DMS53 (cell line): ENCODE data around the gene COQ2.
A peak's percentile ranks its signal among the peaks of the same experiment; 100 is the strongest.
"Not testable (repeated sequence)": the region's sequence is repeated elsewhere in the genome, so short reads cannot be mapped to it uniquely, and the experiment has no call there.

ENCODE experiments used
- DNase-seq: peaks from one replicate; lab custom pipeline; 2025; lab: John Stamatoyannopoulos, UW

The COQ2 gene, protein sequence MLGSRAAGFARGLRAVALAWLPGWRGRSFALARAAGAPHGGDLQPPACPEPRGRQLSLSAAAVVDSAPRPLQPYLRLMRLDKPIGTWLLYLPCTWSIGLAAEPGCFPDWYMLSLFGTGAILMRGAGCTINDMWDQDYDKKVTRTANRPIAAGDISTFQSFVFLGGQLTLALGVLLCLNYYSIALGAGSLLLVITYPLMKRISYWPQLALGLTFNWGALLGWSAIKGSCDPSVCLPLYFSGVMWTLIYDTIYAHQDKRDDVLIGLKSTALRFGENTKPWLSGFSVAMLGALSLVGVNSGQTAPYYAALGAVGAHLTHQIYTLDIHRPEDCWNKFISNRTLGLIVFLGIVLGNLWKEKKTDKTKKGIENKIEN

DNA sequence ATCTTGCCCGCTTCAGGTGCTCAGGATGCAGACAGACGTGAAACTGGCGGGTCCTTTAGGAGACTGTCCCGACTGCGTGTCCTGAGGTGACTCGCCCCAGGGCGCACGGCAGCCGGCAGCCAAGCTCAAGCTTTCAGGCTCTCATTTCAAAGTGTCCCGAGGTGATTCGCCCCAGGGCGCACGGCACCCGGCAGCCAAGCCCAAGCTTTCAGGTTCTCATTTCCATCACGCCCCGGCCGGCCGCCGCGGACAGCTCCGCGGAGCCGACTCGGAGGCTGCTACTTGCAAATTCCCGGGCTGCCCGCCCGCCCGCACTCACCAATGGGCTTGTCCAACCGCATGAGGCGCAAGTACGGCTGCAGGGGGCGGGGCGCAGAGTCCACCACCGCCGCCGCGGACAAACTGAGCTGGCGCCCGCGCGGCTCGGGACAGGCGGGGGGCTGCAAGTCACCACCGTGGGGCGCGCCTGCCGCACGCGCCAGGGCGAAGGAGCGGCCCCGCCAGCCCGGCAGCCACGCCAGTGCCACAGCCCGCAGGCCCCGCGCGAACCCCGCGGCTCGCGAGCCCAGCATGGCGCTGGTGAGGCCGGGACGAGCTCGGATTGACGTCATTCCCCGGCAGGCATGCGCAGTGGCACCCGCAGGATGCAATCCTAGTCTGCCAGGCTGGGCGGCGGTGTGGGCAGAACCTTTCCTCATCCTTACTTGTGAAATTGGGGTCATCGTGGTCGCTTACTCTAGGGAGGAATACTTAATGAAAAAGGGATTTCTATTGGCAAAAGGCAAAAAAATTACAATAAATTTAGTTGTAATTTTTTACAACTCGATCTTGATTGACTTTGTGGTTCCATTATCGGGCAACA lies at the start of gene COQ2:
Gene COQ2, minus strand, starts transcription at position 606 of the 862 bp plus-strand sequence. Its CDS starts 34 bp downstream, at position 572.
- peak; percentile 94 for DNase-seq

DNA sequence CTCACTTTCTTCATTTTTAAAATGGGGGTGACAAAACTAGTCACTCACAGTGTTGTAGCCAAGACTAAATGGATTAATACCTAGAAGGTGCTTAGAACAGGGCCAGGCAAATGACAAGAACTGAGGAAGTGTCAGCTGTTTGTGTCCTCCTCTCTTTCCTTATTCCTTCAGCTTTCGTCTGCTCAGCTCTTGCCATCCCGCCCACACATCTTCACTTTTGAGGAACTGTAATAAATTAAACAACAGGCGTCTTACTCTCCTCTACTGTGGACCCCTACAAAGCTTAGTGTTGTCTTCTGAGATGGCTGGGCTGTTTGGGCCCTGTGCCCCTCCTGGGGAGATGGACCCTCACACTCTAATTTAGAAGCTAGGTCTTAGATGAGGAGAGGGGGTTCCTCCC lies 47.4 kb upstream of the COQ2 start:
- no peak for DNase-seq

DNA sequence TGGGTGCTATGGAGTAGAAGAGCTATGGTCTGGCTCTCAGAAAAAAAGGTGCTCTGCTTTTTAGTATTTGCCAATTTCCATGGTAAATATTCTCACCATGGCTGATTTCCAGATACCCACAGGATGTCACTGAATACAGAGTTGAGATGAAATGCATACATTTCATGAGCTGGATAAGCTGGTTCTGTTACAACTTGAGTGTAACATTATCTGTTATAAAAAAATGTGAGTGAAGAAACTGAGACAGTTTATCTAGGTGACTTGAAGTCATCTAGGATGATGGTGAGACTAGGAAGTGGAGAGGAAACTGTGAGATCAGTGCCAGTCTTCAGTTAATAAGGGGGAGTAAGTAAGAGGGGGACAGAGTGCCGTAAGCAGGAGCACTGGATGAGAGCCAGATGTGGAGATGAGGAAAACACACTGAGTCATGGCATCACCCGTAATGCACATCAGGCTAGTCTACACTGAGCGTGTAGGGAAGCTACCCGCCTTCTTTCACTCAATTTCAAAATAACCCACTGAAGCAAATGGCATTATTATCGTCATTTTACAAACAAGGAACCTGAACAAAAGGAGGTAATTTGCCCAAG lies 45.0 kb upstream of the COQ2 start:
- no peak for DNase-seq

DNA sequence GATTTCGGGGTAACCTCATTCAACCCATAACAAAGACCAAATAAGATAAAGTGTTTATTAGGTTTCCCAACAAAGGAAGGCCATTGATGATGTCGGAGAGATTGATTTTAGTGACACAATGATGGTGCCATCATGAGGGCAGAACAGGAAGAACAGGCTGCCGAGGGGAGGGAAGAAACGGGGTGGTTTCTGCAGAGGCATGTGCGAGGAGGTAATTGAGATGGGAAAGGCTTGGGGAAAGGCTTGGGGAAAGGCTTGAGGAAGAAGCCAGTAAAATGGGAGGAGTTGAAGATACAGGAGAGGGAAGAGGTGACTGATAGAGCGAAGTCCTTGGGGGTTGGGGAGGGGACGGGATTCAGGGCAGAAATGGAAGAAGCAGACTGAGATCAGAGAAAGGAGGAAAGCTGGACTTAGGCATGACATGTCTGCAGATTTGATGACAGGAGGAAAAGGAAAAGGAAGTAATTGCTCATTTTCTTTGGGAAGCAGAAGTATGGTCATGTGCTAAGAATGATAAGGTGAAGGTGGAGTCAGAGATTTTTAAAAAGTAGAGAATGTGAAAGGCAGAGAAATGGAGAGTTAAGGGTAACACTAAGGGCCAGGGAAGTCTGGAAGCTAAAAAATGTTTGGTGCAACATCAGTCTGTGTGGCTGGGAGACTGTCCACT lies 44.1 kb upstream of the COQ2 start:
- DNase-seq = no peak

DNA sequence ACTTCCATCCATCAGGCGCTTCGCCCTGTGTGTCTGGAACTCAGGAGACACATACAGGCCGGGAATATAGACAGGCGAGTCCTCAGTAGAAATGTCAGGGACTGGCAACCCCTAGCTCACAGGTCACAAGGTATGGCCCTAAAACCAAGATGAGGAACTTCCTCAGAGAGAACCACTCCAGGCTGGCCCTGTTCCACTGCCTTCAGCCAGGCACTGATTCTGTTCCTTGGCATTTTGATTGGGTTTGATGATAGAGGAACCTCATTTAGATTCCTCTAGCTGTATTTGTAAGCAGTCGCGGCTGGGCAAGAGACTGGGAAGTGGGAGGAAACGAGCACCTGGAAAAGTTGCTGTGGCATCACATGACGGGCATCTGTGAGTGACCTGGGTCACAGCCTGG lies 41.9 kb upstream of the COQ2 start:
- no peak for DNase-seq

DNA sequence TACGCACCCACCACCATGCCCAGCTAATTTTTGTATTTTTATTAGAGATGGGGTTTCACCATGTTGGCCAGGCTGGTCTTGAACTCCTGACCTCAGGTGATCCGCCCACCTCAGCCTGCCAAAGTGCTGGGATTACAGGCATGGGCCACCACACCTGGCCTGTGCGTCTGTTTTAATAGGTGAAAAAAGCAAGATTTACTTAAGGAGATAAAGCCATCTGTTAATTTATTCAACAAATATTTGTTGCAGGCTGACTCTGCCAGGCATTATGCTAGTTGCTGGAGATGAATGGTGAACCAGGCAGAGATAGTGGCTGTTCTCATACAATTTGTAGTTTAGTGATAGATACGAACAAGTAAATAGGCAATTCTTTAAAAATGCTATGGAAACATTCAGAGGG lies 40.7 kb upstream of the COQ2 start:
- DNase-seq = not testable (repeated sequence)

DNA sequence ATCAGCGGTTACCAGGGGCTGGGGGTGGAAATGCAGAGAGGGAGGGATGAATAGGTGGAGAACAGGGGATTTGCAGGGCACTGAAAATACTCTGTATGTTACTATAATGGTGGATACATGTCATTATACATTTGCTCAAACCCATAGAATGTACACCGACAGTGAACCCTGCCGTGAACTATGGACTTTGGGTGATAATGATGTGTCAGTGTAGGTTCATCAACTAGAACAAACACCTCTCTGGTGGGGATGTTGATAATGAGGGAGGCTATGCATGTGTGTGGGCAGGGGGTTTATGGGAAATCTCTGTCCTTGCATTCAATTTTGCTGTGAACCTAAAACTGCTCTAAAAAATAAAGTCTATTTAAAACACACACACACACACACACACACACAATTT lies 38.5 kb upstream of the COQ2 start:
- DNase-seq = no peak

DNA sequence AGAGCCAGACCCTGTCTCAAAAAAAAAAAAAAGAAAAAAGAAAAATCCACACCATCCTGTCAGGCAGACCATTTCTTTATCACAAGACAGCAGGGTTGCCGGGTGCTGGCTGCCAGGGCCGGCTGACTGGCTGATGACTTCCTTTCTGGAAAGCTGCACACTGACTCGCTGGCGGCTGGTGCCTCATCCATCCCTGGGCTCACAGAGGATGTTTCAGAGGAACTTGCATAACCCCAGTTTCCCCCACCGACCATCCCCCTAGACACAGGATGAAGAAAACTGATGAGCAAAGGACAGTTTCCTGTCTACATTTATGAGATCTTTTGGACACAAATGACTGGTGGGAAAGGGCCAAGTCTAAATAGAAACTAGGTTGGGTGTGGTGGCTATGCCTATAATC lies 36.0 kb upstream of the COQ2 start:
- no peak for DNase-seq

DNA sequence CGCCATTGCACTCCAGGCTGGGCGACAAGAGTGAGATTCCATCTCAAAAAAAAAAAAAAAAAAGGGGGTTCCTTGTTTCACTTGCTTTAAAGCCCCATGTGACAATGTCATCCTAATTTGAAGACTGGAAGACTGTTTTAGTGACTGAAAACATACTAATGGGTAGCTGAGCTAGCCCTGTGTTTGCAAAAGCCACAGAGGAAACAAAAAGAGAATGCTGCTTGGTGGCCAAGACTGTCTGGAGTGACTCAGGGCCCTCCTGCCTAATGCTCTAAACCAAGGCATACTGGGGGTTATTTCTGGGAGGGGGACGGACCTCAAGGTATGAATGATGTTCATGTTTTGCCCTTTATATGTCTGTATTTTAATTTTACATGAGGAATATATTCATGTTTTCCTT lies 34.1 kb upstream of the COQ2 start:
- no peak for DNase-seq

DNA sequence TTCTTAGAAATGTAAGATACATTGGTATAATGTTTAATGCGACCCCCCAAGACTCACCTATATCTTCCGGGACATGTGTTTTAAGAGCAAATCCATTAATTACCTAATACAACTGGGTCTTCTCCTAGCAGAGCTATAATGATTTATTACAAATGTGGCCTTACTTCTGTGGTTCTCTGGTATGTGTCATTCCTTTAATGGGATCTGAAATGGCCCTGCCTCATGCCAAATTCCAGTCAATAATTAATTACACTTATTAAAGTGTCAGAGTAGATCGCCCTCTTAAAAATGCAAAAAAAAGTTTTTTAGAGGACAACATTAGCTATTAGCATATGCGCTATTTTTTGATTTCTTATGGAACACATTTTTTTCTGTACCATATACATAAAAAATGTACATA lies 33.1 kb upstream of the COQ2 start:
- DNase-seq = no peak

DNA sequence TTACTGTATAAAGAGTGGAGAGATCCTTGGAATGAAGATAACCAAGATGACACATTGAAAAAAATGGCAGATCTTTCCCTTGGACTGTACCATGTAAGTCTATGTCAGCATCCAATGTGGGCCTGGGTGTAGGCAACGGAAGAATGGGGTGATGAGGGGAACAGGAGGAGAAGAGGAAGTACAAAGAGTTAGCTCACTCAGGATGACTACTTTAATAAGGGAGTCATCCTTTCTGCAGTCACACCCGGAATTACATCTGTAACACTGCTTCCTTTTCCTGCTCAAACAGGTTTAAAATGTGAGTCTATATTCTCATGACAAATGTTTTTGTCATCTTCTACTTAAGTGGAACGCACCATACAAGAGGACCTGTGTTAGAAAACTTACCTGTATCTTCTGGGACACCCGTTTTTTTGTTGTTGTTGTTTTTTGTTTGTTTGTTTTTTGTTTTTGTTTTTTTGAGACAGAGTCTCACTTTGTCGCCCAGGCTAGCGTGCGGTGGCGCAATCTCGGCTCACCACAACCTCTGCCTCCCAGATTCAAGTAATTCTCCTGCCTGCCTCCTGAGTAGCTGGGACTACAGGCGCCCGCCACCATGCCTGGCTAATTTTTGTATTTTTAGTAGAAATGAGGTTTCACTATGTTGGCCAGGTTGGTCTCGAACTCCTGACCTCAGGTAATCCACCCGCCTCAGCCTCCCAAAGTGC lies 32.0 kb upstream of the COQ2 start:
- no peak for DNase-seq

DNA sequence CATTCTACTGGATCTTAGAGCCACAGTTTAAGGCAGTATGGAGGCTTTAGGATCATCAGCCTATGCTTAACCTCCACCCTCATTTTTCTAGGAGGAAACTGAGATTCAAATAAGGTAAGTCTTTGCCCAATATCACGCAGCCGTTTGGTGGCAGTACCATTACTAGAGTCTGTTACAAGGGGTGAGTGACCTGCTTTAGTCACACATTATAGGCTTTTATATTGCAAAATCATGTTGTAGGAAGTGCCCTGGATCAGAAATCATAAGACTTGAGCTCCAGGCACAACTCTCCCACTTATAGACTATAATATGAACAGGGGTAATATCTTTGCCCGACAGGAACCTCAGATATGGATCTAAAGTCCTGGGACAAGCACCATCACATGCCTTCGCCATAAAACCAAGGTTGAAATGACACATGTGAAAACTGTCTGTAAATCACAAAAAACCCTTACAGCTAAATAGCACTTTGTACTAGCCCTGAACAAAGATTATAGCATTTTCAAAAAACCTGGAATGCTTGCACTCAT lies 30.8 kb upstream of the COQ2 start:
- no peak for DNase-seq

DNA sequence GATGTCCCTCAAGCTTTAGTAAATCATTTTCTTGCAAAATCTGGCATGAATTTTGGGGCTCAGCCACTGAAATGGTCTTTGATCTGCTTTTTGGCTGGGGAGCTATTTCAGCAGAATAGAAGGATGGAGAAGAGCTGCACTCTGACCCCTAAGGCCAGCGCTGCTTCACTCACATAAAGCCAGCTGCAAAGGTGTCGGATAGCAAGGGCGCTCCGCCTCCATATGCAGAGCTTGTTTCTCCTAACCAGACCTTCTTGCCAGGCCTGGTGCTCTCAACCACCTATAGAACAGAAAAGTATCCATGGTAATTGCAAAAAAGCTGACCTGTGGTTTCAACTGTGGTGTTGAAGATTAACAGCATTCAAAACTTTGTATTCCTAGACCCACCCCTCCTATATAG lies 24.1 kb upstream of the COQ2 start:
- DNase-seq = no peak

DNA sequence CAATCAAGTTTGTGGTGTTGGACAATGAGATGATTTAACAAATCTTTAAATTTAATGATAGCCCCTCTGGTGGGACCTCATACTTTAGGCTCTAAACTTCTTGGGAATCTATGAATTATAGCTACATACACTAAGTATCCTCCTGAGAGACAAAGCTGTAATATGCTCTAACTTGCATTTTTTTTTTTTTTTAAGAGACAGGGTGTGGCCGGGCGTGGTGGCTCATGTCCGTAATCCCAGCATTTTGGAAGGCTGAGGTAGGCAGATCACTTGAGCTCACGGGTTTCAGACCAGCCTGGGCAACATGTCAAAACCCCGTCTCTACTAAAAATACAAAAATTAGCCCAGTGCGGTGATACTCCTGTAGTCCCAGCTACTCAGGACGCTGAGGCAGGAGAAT lies 23.3 kb upstream of the COQ2 start:
- no peak for DNase-seq

DNA sequence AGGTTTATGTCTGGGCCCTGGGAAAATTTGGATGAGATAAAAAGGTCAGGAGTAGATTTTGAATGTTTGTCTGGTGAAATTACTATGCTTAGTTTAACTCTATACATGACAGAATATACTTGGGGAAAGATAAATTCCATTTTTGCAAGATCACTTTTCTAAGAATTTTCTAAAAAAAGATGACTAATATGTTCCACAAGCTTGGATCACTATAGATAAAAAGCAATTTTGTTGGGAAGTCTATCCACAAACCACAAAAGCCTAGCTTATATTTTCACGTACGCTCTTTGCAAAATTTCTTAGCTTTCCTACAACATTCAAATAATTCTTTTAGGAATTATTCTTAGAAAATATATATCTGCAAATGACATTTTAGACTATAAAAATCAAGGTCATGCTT lies 20.6 kb upstream of the COQ2 start:
- DNase-seq = no peak

DNA sequence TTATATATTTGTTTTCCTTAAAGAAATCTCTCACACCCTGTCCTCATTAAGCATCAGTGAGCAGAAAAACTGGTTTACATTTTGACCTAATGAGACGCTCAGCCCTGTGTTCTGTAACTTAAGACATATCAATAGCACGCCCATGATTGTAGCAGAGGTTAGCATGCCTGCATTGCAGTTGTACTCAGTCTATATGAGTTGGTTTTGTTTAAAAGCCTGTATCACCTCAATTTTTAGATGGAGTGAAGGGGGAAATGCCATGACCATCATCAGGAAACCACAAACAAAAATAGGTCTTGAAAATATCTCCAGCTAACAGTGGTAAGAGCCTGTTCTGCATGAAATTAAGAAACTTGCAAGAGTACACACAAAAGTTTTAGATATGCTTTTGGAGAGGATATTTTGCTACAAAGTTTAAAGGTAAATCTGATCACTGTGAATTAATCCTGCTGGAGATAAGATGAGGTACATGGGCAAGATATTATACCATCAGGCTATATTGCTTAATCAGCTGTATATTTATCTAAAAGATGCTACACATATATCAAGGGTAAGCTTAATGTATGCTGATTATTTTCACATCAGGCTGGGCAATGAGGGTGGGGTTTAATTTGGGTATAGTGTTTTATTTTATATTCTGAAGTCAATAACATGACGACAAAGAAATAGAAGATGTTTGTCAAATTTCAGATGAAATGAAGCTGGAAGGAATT lies 13.1 kb upstream of the COQ2 start:
- no peak for DNase-seq

DNA sequence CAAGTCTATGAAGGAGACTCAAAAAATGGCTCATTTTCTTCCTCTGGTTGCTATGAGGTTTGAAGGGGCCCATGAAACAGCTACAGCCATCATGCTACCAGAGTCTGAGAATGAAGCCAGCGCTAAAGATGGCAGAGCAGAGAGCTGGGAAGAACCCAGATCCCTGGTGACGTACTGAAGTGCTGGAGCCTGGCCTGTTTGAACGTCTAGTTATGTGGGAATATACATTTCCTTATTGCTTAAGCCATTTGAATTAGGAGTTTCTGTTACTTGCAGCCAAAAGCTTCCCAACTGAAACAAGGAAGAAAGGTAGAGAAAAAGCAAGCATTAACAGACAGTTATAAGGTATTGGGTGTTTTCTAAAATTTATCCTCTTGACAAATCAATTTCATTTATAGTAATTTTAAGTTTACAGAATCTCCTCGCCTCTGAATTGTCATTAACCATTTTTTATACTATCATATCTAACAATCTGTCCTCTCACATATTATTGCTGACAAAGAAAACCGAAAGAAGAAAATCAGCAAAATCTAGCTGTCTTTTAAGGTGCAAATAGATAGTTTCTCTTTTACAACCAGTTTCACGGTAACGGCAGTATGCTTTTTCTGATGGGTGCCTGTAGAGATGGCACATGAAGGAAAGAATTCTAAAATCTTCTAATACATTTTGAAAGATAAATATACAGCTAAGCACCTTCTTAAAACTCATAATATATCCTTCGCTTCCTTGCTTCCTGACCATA lies 8.9 kb upstream of the COQ2 start:
- no peak for DNase-seq

DNA sequence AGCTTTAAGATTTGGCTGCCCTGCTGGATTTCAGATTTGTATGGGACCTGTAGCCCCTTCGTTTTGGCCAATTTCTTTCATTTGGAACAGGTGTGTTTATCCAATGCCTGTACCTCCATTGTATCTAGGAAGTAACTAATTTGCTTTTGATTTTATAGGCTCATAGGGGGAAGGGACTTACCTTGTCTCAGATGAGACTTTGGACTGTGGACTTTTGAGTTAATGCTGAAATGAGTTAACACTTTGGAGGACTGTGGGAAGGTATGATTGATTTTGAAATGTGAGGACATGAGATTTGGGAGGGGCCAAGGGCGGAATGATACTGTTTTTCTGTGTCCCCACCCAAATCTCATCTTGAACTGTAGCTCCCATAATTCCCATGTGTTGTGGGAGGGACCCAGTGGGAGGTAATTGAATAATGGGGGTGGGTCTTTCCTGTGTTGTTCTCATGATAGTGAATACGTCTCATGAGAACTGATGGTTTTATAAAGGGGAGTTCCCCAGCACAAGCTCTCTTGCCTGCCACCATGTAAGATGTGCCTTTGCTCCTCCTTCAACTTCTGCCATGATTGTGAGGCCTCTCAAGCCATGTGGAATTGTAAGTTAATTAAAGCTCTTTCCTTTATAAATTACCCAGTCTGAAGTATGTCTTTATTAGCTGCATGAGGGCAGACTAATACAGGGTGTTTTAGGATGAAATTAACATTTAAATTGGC lies 5.6 kb upstream of the COQ2 start:
- not testable (repeated sequence) for DNase-seq

DNA sequence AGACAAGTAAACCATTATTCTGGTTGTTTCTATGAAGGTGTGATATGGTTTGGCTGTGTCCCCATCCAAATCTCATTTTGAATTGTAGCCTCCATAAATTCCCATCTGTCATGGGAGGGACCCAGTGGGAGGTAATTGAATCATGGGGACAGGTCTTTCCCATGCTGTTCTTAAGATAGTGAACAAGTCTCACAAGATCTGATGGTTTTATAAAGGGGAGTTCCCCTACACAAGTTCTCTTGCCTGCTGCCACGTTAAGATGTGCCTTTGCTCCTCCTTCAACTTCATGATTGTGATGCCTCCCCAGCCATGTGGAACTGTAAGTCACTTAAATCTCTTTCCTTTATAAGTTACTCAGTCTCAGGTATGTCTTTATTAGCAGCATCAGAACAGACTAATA lies 3.8 kb upstream of the COQ2 start:
- not testable (repeated sequence) for DNase-seq

DNA sequence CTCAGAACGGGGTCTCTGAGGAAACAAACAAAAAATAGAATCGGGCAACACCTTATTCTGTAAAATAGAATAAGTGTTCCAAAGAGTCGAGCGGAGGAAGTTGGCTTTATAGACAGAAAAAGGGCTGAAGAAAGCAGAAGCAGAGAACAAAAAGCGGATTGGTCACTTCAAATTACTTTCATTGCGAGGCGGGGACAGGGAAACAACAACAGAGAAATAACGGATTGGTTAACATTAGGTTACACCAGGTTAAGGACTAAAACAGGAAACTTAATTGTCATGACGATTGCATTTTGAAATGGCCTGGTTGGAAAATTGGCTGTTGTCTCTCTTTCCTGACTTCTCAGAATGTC lies 433 bp upstream of the COQ2 start:
- peak; percentile 35 for DNase-seq
